Endothelial cell of umbilical vein (primary cell): ENCODE data around the gene DCAF10. TPM values are rescaled to one million over a fixed set of nuclear protein-coding genes. Genes with fewer than 3 reads are reported as not detected.

Source experiments
- BruUV-seq: library from RNA; stranded (reverse); fragments of 400-500 nt; replicated peaks from 2 replicates; lab custom pipeline; 2021; lab: Mats Ljungman, UMichigan
- CTCF ChIA-PET: fragments of 300-600, 350-600 bp; sonication (Branson Sonifier 250); formaldehyde crosslinking; loops from one replicate; lab custom pipeline; 2021; ENCODE audit warnings: antibody characterized with exemption, inconsistent platforms; lab: Charles Lee
- POLR2A ChIA-PET: fragments of 300-600, 350-600 bp; sonication (Branson Sonifier 250); formaldehyde crosslinking; loops from one replicate; lab custom pipeline; 2021; ENCODE audit warnings: antibody characterized with exemption, inconsistent platforms; lab: Charles Lee
- DNase-seq: peaks from one replicate; pipeline ENCODE4 v3.0.0-alpha.2; 2011; ENCODE audit warnings: low read depth, low spot score
- FAIRE-seq: peaks from 2 replicates; lab custom pipeline; 2011; peaks lifted over from hg19 to GRCh38; lab: Jason Lieb, UNC
- H2AFZ ChIP-seq: 2 replicates; pipeline ENCODE4 v1.6.0; 2012; ENCODE audit warnings: low read depth, low read length, control low read depth, inconsistent platforms
- H3K27ac ChIP-seq: 2 replicates; pipeline ENCODE4 v1.5.1; 2011; ENCODE audit warnings: low read depth, mild to moderate bottlenecking, control low read depth, low read length, moderate library complexity; ENCODE audit not compliant: insufficient read depth
- H3K27me3 ChIP-seq, 2 experiments: 2 replicates each; pipeline versions ENCODE4 v1.6.0 to v1.6.1; 2011; ENCODE audit warnings: low read length in 2 of 2, mixed read lengths in 1 of 2; ENCODE audit not compliant: control insufficient read depth in 2 of 2, insufficient read depth in 2 of 2
- H3K36me3 ChIP-seq, 2 experiments: 2 replicates in 1 of 2; 3 replicates in 1 of 2; pipeline ENCODE4 v1.5.1; 2011; ENCODE audit warnings: low read length in 2 of 2, mild to moderate bottlenecking in 1 of 2, moderate library complexity in 1 of 2; ENCODE audit not compliant: control insufficient read depth in 2 of 2, insufficient read depth in 2 of 2; ENCODE audit errors: extremely low read depth in 1 of 2
- H3K4me1 ChIP-seq: 3 replicates; pipeline ENCODE4 v1.5.1; 2011; ENCODE audit warnings: mild to moderate bottlenecking, low read length; ENCODE audit not compliant: control insufficient read depth, insufficient read depth; ENCODE audit errors: extremely low read depth
- H3K4me2 ChIP-seq: 2 replicates; pipeline ENCODE4 v1.6.1; 2011; ENCODE audit warnings: low read length, control low read depth, mixed read lengths; ENCODE audit not compliant: insufficient read depth
- H3K4me3 ChIP-seq, 3 experiments: fragments of 200-600 bp in 1 of 3; sonication (generic), shearing (Covaris generic) in 1 of 3; replicated peaks in 1 of 3; 2 replicates each; pipeline ENCODE4 v1.5.1; 2011 to 2016; ENCODE audit warnings: control low read depth in 3 of 3, low read length in 3 of 3, mild to moderate bottlenecking in 2 of 3, inconsistent platforms in 1 of 3, low read depth in 1 of 3, moderate library complexity in 1 of 3; ENCODE audit not compliant: insufficient read depth in 1 of 3
- H3K79me2 ChIP-seq: 2 replicates; pipeline ENCODE4 v1.6.0; 2012; ENCODE audit warnings: low read length, inconsistent platforms; ENCODE audit not compliant: control insufficient read depth, insufficient read depth
- H3K9ac ChIP-seq: replicated peaks from 2 replicates; pipeline ENCODE3; 2011; ENCODE audit warnings: low read length, control low read depth; ENCODE audit not compliant: insufficient read depth; ENCODE audit errors: extremely low read depth
- H3K9me1 ChIP-seq: replicated peaks from 3 replicates; pipeline ENCODE4 v1.6.0; 2011; ENCODE audit warnings: mild to moderate bottlenecking, low read length; ENCODE audit not compliant: control insufficient read depth, insufficient read depth; ENCODE audit errors: extremely low read depth
- H3K9me3 ChIP-seq: replicated peaks from 2 replicates; pipeline ENCODE4 v1.5.1; 2012; ENCODE audit warnings: low read length, inconsistent platforms; ENCODE audit not compliant: control insufficient read depth, insufficient read depth
- H4K20me1 ChIP-seq: replicated peaks from 2 replicates; pipeline ENCODE3; 2011; ENCODE audit warnings: mild to moderate bottlenecking, low read length; ENCODE audit not compliant: control insufficient read depth, insufficient read depth; ENCODE audit errors: extremely low read depth
- EZH2 ChIP-seq: IDR thresholded peaks from 2 replicates; pipeline ENCODE4 v1.6.1; 2012; ENCODE audit warnings: borderline replicate concordance, low read depth, mild to moderate bottlenecking, moderate library complexity, low read length, inconsistent platforms; ENCODE audit not compliant: severe bottlenecking
- FOS ChIP-seq: IDR thresholded peaks from 2 replicates; pipeline ENCODE4 v1.6.1; 2011; ENCODE audit warnings: mild to moderate bottlenecking, low read length, moderate library complexity, borderline replicate concordance; ENCODE audit not compliant: insufficient read depth
- GATA2 ChIP-seq: IDR thresholded peaks from 2 replicates; pipeline ENCODE4 v1.7.0; 2011; ENCODE audit warnings: low read depth, mild to moderate bottlenecking, moderate library complexity, mixed read lengths, low read length; ENCODE audit not compliant: insufficient read length, insufficient read depth
- JUN ChIP-seq: IDR thresholded peaks from 2 replicates; pipeline ENCODE4 v1.6.1; 2011; ENCODE audit warnings: borderline replicate concordance, low read depth; ENCODE audit not compliant: insufficient read length, insufficient read depth
- MYC ChIP-seq: IDR thresholded peaks from one replicate; pipeline ENCODE4 v1.6.1; 2011; ENCODE audit warnings: mild to moderate bottlenecking, low read depth, low read length
- POLR2A ChIP-seq: IDR thresholded peaks from 2 replicates; pipeline ENCODE4 v1.6.1; 2012; ENCODE audit warnings: low read depth, mild to moderate bottlenecking, control low read depth, low read length
- POLR2AphosphoS5 ChIP-seq: IDR thresholded peaks from 2 replicates; pipeline ENCODE4 v1.6.1; 2012; ENCODE audit warnings: low read depth, mild to moderate bottlenecking, control low read depth, low read length, moderate library complexity; ENCODE audit not compliant: insufficient read depth
- dilution Hi-C: fragments of 300-500 bp; cut with MboI; formaldehyde crosslinking; loops from one replicate; pipeline ENCODE4 v1.15.0; 2019; ENCODE audit warnings: low sequenced_read_pairs; ENCODE audit not compliant: extremely low pct_ligation_motif_present
- intact Hi-C: fragments of 100-400 bp; cut with micrococcal nuclease; formaldehyde crosslinking; loops from one replicate; pipeline ENCODE4 v1.10.0; 2022
- polyA plus RNA-seq, 4 experiments: library from polyadenylated mRNA; depleted of rRNA in 3 of 4; stranded (reverse) in 3 of 4; unstranded in 1 of 4; fragments of >200 nt; gene quantifications; 2 replicates each; pipeline versions ENCODE4 v1.2.1 to v1.2.3, GENCODE V29; 2011 to 2012; ENCODE audit warnings: missing spikeins in 1 of 4
- total RNA-seq: library from RNA; stranded (reverse); gene quantifications from 2 replicates; pipeline ENCODE4 v1.2.3, GENCODE V29; 2021
- TF ChIP-seq, protein P1 (sequence below): IDR thresholded peaks from 2 replicates; pipeline ENCODE4 v1.6.1; 2011; ENCODE audit not compliant: insufficient read depth, insufficient read length
- TF ChIP-seq, protein P2 (sequence below), 2 donors: IDR thresholded peaks; 1 replicate in 1 of 2; 2 replicates in 1 of 2; pipeline ENCODE4 v1.5.1; 2011; ENCODE audit warnings: low read length in 2 of 2, mild to moderate bottlenecking in 2 of 2, moderate library complexity in 2 of 2, control low read depth in 1 of 2, inconsistent platforms in 1 of 2, low read depth in 1 of 2; ENCODE audit not compliant: insufficient read depth in 1 of 2; ENCODE audit errors: extremely low read depth in 1 of 2

The DCAF10 gene
- total and polyA plus RNA-seq, 2 donors (not counting 3 experiments of a cell fraction or from before 2014, with no cell fraction given): 13.1 to 21.5 TPM

DNA sequence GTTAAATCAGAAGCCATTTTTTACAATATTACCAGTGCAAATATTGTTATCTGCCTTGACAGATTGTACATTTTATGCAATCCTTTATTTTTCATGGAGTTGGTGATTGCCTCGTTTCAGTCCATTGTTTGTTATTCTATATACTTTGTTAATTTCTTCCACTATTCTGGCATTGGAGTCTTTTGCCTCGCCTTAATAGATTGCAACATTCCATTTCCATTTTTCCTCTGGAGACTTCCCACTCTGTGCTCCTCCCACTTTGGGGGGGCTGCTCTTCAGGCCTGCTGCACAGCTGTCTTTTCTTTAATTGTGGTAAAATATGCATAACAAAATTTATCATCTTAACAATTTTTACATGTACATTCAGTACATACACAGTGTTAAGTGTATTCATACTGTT lies 4.4 kb upstream of the DCAF10 start:
- Histone ChIP-seq H4K20me1 (no peaks in the 10 kb centered on the region), H3K27me3 (no peaks in the 10 kb centered on the region), H3K4me2 (no peak overlapping the region), H3K9me3 (no peaks in the 10 kb centered on the region), H3K36me3 (no peaks in the 10 kb centered on the region), H2AFZ (no peak overlapping the region), H3K79me2 (peaks cover 4% of the 10 kb centered on the region), H3K4me3 (no peak overlapping the region), H3K27ac (no peak overlapping the region), H3K9me1 (no peaks in the 10 kb centered on the region), H3K9ac (no peak overlapping the region), H3K4me1 (peaks cover 3% of the 10 kb centered on the region)
- dilution Hi-C loops (no loop called here), intact Hi-C loops (no loop called here)
- no peak for DNase-seq
- no peak for TF ChIP-seq POLR2A
- no peak for TF ChIP-seq GATA2
- no peak for TF ChIP-seq EZH2
- no peak for TF ChIP-seq POLR2AphosphoS5
- TF ChIP-seq, protein P1, sequence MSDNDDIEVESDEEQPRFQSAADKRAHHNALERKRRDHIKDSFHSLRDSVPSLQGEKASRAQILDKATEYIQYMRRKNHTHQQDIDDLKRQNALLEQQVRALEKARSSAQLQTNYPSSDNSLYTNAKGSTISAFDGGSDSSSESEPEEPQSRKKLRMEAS: no peak
- TF ChIP-seq FOS: no peak
- TF ChIP-seq MYC: no peak
- TF ChIP-seq, protein P2, sequence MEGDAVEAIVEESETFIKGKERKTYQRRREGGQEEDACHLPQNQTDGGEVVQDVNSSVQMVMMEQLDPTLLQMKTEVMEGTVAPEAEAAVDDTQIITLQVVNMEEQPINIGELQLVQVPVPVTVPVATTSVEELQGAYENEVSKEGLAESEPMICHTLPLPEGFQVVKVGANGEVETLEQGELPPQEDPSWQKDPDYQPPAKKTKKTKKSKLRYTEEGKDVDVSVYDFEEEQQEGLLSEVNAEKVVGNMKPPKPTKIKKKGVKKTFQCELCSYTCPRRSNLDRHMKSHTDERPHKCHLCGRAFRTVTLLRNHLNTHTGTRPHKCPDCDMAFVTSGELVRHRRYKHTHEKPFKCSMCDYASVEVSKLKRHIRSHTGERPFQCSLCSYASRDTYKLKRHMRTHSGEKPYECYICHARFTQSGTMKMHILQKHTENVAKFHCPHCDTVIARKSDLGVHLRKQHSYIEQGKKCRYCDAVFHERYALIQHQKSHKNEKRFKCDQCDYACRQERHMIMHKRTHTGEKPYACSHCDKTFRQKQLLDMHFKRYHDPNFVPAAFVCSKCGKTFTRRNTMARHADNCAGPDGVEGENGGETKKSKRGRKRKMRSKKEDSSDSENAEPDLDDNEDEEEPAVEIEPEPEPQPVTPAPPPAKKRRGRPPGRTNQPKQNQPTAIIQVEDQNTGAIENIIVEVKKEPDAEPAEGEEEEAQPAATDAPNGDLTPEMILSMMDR (IDR thresholded peaks at IDR 0.05; ENCODE audit: extremely low read depth in 1 of 2, insufficient read depth in 1 of 2, low read depth in 1 of 2, low read length in 2 of 2): no peak
- no peak for TF ChIP-seq JUN
- CTCF ChIA-PET: no interaction called here
- POLR2A ChIA-PET: no interaction called here
- no peak for FAIRE-seq
- BruUV-seq: no TSS peak
